Lower leg skin (tissue), 4 donors: ENCODE measurements around the gene SORCS2. TPM values are rescaled to one million over a fixed set of nuclear protein-coding genes. Genes with fewer than 3 reads are reported as not detected.

ENCODE experiments used
- DNase-seq, 2 donors: peaks; one replicate each; pipeline ENCODE4 v3.0.0-alpha.2; 2019; ENCODE audit warnings: low spot score in 2 of 2
- H3K4me3 ChIP-seq: fragments of 200-600 bp; sonication (generic); 2 replicates; pipeline ENCODE4 v1.5.1; 2017; ENCODE audit warnings: mild to moderate bottlenecking, low read depth; ENCODE audit not compliant: poor library complexity, severe bottlenecking
- CTCF ChIP-seq, 3 donors: fragments of 450-650 bp; IDR thresholded peaks; one replicate each; pipeline ENCODE4 v1.5.1; 2016; ENCODE audit warnings: antibody characterized with exemption in 3 of 3, mild to moderate bottlenecking in 3 of 3, moderate library complexity in 2 of 3
- POLR2A ChIP-seq, 2 donors: fragments of 450-650 bp; IDR thresholded peaks; one replicate each; pipeline ENCODE4 v1.6.1; 2016 to 2017; ENCODE audit warnings: antibody characterized with exemption in 2 of 2, mild to moderate bottlenecking in 1 of 2, moderate library complexity in 1 of 2
- WGBS, 2 donors: methylation state at CpG; one replicate each; pipeline ENCODE4 v1.1.5; 2018; 5-methylcytosine and 5-hydroxymethylcytosine counted together
- intact Hi-C: fragments of 100-400 bp; cut with DNase I; formaldehyde crosslinking; loops from one replicate; pipeline ENCODE4 v1.15.0; 2023; ENCODE audit warnings: low total_unique reads
- total RNA-seq, 4 donors: library from RNA; depleted of rRNA; stranded (reverse); fragments of >200 nt; gene quantifications; one replicate each; pipeline ENCODE4 v1.1.0, GENCODE V29; 2016

Gene SORCS2
- total RNA-seq, 4 donors from 2014 or later = 1.1 to 6.4 (median 1.5) TPM

DNA sequence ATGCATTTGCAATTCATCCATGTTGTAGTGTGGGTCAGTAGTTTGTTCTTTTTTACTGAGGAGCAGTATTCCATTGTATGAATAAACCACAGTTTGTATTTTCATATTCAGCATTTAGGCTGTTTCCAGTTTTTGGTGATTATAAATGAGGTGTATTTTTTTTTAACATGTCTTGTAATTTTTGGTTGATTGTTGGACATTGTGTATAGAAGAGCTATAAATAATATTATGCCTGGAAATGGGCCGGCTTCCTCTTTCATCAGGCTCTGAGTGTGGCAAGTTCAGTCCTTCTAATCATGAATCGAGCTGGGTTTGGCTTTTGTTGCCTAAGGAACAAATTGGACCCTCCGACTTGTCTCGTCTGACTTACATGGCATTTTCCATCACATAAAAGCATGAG, 126.7 kb downstream of the SORCS2 start:
- intact Hi-C loops = no loop called here
- WGBS, 2 donors = 65 to 74% methylated on average over 4 of the region's 4 CpGs
- no peak for DNase-seq
- TF ChIP-seq POLR2A (IDR thresholded peaks at IDR 0.05) (no peak), CTCF (IDR thresholded peaks at IDR 0.05) (no peak)
- no peak overlapping the region for H3K4me3 ChIP-seq

DNA sequence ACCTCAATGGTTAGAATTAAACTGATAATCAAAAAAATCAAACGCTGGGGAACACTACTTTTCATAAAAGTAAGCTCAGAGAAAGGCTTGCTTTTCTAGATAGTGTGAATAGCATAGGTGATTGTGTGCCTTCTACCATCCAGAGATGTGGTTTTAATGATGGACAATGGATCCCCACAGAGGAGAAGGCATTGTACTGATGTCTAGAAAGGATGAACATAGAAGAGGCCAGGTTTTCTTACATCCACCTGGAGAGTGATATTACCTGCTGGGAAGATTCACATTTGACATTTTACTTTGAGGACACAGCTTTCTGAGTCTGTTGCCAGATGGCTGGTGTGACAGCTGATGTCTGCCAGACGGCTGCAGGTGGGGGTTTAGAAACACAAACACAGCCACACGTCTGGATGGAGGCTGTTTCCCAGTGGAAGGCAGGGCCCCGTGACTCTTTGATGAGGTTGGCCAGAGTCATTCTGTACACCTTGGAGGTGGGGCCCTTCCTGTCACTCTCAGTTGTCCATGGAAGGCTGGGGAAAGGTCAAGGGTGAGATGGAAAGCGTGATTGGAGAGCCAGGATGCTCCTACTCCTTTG, 128.0 kb downstream of the SORCS2 start:
- intact Hi-C loops = no loop called here
- WGBS, 2 donors = 65 to 76% methylated on average over 5 of the region's 5 CpGs
- no peak for DNase-seq
- H3K4me3 ChIP-seq = no peak overlapping the region
- TF ChIP-seq POLR2A (IDR thresholded peaks at IDR 0.05) (no peak), CTCF (IDR thresholded peaks at IDR 0.05) (no peak)

GRCh38 chr4:7322166-7322991, 130.0 kb downstream of the SORCS2 start:
- no peak for TF ChIP-seq CTCF (IDR thresholded peaks at IDR 0.05)
- TF ChIP-seq POLR2A (IDR thresholded peaks at IDR 0.05) = no peak
- DNase-seq = no peak
- no peak overlapping the region for H3K4me3 ChIP-seq
- 67 to 74% methylated on average over 15 to 18 of the region's 18 CpGs for WGBS, 2 donors
- intact Hi-C loops = no loop called here

DNA sequence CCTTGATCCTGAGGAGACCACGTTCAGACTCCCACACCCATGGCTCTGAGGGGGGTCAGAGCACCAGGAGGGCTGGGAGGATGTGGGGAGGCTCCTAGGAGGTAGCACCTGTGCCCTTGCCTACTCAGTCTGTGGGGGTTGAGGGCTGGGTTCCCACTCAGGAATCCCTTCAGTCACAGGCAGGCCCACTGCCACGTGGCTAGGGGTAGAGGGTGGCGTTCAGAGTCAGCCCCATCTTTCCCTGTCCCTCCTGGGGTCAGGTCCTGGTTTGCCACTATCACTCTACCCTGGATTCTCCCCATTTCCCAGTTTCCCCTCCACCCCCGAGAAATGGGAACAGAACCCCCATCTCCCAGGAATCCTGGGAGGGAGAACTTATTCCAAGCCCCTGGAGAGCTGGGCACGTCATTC, 131.1 kb downstream of the SORCS2 start:
- TF ChIP-seq POLR2A (IDR thresholded peaks at IDR 0.05) (no peak), CTCF (IDR thresholded peaks at IDR 0.05) (no peak)
- intact Hi-C loops = no loop called here
- H3K4me3 ChIP-seq = no peak overlapping the region

GRCh38 chr4:7323872-7324650, 131.7 kb downstream of the SORCS2 start:
- TF ChIP-seq POLR2A (IDR thresholded peaks at IDR 0.05) = no peak
- TF ChIP-seq CTCF (IDR thresholded peaks at IDR 0.05) = no peak
- DNase-seq = no peak
- intact Hi-C loops = no loop called here
- WGBS, 2 donors = 76 to 83% methylated on average over 15 to 16 of the region's 16 CpGs
- H3K4me3 ChIP-seq = no peak overlapping the region

More for the DNA sequence above, 131.1 kb downstream of the SORCS2 start:
- WGBS, 2 donors = 88 to 93% methylated on average over 4 to 5 of the region's 5 CpGs
- DNase-seq = no peak
